HuH-7 (cell line): ENCODE results near the gene NBPF9.
"Not testable (repeated sequence)": the region's sequence is repeated elsewhere in the genome, so short reads cannot be mapped to it uniquely, and the experiment has no call there.

Experiments used
- DNase-seq: peaks from one replicate; pipeline ENCODE4 v3.0.0; 2011; ENCODE audit warnings: low spot score

NBPF9 gene, protein sequence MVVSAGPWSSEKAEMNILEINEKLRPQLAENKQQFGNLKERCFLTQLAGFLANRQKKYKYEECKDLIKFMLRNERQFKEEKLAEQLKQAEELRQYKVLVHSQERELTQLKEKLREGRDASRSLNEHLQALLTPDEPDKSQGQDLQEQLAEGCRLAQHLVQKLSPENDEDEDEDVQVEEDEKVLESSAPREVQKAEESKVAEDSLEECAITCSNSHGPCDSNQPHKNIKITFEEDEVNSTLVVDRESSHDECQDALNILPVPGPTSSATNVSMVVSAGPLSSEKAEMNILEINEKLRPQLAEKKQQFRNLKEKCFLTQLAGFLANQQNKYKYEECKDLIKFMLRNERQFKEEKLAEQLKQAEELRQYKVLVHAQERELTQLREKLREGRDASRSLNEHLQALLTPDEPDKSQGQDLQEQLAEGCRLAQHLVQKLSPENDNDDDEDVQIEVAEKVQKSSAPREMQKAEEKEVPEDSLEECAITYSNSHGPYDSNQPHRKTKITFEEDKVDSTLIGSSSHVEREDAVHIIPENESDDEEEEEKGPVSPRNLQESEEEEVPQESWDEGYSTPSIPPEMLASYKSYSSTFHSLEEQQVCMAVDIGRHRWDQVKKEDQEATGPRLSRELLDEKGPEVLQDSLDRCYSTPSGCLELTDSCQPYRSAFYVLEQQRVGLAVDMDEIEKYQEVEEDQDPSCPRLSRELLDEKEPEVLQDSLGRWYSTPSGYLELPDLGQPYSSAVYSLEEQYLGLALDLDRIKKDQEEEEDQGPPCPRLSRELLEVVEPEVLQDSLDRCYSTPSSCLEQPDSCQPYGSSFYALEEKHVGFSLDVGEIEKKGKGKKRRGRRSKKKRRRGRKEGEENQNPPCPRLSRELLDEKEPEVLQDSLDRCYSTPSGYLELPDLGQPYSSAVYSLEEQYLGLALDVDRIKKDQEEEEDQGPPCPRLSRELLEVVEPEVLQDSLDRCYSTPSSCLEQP (N-terminal part only)

DNA sequence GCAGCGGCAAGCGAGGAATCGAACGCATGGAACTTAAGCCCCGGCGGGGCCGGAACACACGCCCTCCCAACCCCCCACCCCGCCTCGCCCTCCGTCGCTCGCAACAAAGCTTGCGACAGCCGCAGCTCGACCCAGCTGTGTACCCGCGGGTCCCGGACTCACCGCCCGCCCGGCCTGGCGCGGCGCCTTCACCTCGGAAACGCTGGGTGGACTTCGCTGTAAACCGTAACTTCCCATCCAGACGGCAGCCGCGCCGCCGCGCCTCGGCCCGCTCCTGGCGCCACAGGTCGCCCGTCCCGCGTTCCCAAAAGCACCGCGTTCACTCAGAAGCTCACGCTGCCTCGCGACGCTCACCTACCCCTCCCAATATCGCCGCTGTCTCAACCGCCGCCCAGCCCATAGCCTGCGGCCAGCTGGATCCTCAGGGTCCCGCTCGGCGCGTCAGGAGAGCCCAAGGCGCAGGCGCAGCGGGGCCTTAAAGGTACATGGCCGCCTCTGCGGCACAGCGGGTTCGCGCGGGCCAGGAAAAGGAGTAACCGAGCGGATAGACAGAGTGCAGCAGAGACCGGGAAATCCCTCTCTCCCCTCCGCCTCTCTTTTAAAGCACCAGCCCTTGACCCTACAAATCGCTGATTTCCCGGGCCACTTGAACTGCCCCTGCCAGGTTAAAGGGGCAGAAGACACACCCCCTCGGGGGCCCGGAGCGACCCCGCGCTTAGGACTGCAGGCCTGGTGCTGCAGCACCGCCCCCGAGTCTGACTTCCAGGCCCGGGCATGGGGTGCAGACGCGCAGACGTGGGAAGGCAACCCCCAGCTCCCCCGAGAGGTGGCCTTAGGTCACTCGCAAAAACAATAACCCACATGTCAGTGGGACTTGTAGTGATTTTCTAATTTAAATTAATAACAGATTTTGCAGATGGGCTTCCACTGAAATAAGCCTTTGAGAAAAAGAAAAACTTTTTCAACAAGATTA, at the start of gene NBPF9:
Gene NBPF9 (minus strand): TSS at position 443 of the 973 bp plus-strand sequence. CDS start 21,412 bp downstream, outside the sequence.
- DNase-seq, result not testable (repeated sequence)

DNA sequence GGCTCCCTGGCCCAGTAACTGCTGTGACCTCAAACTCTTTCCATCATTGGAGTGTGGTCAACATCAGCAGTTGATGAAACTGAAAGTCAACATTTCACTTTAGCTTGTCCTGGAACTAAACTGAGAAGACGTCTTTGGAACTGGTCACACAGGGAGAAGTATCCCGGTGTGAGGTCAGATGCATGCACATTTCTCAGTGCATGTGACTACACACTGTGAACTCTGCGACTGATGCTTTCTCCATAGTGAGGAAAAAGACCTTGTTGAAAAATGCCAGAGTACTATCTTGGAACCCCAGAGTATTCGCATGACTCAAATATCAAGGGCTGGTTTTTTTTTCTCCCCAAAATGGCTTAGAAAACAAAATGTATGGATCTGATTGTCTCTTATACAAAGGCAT, 46.6 kb upstream of the NBPF9 start:
- DNase-seq, result not testable (repeated sequence)

DNA sequence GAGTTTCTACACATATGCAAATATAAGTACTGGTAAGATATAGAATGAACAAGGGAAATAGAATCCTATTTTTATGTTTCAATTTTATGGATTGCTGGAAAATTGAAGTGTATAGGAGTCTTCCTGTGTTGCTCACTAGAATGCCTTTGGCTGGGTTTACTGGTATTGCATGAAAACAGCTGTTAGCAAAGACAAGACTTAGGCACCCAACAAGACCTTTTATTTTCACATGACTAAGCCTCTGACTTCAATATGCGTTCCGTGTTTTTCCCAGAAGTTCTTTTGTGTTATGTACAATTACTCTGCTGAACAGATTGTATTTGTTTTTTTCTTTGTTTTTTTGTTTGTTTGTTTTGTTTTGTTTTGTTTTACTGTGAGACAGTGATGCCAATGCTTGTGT, 34.2 kb upstream of the NBPF9 start:
- not testable (repeated sequence) for DNase-seq

DNA sequence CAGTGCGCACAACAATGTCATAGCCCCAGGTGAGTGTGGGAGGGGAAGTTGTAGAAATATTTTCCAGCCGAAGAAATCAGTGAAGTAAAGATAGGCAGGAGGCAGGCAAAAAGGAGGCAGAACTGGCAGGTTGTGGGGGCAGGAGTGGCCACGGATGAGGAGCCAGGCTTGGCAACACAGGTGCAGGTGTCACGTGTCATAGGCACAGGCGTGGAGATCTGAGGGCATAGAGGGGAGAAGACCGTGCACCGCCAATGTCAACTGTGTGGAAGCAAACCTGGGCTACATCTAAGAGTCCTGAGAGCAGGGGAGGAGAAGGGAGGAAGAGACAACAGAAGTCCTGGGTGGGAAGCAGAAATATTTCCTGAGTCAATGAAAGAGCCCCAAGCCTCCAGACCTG, 27.6 kb upstream of the NBPF9 start:
- DNase-seq, result not testable (repeated sequence)

DNA sequence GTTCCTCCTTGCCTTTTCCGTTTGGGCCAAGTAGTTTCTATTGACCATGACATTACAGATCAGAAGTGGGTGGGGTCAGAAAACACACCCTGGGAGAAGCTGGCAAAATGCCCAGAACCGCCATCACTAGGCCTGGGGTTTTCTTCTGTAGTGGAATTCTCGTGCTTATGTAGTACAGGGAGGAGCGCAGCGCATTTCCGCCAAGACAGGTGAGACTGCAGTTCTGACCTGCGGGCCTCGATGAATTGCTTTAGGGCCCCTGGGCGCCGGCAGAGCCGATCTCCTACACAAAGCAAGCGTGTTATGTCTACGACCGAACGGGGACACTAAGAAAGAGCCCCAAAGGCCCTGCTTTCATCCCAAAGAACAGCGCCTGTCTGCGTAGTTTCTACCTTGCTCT, 25.9 kb upstream of the NBPF9 start:
- not testable (repeated sequence) for DNase-seq

DNA sequence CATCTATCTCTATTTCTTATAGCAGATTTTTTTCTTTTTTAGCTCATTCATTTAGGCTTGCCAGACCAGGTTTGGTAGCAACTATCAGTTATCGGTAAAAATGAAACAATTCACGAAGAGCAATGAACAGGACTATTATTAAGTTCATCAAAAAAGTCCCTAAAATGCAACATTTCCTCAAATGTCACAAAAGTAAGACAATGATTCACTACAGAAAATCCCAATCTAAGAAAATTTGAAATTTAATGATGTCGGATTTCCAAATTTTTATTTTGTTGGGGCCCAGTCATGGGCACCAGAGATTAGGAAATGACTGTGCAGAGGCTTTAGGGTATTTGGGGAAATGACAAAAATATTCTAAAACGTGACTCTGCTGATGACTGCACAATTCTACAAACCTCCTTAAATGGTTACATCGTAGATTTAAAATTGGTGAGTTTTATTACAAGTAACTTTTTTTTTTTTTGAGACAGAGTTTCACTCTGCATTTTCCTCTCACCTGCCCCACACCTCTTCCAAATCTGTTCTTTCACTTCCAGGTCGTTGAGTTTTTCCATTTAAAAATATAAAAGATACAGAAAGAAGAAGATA, 23.3 kb upstream of the NBPF9 start:
- not testable (repeated sequence) for DNase-seq

DNA sequence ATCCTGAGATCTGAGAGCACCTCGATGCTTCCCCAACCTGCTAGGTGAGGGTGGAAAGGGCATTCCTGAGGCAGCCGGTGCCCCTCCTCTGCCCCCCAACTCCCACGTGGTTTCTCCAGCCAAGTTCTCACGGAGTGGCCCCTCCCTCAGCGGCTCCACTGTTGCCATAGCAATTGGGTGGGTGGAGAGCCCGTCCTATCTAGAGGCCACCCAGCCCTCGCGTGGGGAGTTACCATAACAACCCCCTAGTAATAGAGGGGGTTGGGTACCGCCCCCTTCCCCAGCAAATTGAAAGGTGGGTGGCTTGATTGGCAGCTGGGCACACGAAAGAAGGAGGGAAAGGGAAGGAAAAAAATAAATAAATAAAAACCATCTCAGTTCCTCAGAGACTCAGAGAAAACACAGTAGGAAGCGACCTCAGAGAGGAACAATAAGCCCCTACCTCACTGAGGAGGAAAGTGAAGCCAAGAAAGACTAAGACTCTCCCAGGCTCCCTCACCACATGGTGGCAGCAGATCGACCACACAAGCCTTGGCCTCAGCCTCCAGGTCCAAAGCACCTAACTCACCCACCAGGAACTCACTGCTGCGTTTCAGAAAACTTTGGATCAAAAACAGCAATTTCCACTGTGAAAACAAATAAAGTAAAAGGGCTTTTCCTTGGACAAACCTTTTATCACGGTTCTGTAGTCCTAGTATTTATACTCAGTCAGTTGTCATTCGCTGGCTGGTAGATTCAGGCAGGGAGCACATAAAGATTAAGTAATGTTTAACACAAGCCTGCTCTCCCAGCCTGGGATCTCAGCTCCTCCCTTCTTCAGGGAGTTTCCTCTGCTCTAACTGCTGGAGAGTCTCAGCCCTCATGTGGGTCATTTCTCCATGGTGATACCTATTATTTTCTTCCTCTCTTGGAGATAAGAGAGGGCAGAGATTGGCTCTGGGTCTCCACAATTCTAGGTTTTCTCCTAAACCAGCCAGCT, 20.9 kb upstream of the NBPF9 start:
- not testable (repeated sequence) for DNase-seq

DNA sequence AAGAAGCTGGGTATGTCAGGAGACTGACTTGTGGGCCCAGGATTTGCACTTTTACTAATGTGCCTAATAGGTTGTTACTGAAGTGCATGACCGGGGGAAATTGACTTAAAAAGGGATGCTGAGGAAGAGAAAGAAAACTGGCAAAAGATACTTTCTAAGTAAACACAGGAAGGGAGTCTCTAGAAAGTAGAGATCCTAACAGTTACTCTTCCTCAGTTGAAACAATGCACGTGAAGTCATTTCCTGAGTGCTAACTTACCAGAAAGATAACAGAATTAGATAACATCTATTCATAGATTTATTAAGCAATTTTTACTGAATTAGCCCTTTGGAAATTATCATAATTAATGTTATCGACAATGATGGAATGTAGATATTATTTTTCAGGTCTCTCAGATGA, 9.5 kb upstream of the NBPF9 start:
- DNase-seq, result not testable (repeated sequence)

DNA sequence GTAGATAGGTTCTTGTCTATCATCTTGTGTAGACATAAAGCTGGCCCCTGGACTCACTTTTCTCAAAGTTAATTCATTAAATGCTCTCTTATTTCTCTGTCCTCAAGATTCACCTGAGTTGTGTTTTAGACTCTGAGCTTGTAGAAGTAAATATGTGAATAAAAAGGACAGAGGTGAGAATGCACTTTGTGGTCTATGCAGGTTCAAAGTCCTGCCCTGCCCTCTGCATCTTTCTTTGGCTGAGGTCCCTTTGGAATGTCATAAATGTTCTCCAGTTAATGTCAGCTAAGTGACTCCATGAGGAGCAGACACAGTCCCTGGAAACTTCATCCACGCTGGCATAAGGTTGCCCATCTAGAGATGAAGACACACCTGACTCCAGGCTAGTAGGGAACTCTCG, 7.0 kb upstream of the NBPF9 start:
- DNase-seq, result not testable (repeated sequence)

DNA sequence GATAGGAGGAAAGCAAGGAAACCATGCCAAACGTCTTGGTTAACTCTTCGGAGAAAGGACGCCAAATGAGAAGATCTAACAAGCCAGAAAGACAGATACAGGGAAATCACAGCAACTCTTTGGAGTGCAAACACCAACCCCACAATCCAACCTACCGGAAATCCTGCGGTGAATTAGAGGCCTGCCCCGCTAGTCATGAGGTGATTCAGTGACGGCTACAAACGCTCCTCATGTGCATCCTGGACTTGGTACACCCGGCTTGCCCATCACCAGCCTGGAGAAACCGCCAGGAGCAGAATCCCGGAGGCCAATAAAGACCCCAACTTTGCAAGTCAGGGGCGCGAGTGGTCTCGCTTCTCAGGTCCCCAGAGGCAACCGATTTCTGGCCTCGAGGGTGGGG, 777 bp downstream of the NBPF9 start:
- not testable (repeated sequence) for DNase-seq

DNA sequence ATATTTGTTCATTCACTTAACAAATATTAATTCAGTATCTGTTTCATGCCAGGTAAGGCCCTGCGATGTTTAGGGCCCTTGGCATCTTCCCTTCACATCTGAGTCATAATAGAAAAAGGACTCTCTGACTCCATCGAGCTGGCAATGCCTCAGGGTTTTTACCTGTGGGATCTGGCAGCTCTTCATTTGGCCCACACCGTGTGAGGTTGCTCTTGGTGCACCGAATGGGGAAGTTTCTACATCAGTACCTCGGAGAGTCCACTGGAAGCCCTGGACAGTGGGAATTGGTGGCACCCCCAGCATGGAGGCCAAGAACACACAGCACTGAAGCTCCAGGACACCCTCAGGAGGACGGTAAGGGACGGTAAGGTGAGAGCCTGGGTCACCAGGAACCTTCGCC, 5.1 kb downstream of the NBPF9 start:
- DNase-seq, result not testable (repeated sequence)

DNA sequence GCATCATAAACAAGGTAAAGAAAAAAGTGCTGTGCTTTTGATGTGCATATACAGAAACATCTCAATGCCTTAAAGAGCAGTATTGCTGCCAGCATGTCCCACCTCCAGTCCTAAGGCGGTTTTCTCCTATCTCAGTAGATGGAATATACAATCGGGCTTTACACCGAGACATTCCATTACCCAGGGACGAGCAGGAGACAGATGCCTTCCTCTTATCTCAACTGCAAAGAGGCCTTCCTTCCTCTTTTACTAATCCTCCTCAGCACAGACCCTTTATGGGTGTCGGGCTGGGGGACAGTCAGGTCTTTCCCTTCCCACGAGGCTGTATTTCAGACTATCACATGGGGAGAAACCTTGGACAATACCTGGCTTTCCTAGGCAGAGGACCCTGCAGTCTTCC, 10.2 kb downstream of the NBPF9 start:
- DNase-seq, result not testable (repeated sequence)

DNA sequence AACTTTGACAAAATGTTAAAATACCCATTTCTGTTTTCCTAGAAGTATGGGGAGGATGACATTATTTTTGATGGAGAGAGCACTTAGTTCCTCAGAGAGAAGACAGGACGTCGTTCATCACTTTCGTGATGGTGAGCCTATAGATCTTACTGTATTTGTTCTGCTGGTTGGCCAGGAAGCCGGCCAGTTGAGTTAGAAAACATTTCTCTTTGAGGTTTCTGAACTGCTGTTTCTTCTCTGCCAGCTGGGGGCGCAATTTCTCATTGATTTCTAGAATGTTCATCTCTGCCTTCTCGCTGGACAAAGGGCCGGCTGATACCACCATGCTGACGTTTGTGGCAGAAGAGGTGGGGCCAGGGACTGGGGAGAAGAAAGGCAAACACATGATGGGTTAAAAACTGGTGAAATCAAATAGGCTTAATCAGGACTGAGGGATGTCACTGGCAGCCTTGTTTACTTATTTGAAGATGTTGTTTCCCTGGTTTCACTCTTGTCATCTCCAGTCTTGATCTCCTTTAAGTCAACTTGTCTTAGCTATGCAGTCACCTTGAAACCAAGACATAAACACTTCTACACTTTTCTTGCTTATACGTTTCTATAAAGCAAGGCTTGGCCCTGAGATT, 27.7 kb downstream of the NBPF9 start:
- DNase-seq, result not testable (repeated sequence)

DNA sequence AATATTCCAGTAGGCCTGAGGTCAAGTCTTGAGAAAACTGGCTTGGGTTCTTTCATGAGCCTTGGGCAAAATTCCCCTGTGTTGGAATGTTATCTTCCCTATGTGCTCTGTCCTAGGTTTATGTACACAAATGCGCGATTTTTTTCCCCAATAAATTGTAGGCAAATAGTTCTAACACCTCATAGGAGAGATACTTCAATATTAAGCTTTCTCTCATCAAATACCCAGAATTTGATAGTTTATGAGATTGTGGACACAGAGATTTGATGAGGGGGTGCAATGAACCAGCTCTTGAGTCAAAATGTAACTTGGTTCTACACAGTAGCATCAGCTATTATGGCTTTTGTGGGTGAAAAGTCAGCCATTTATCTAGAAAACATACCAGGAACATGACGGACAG, 38.7 kb downstream of the NBPF9 start:
- not testable (repeated sequence) for DNase-seq

DNA sequence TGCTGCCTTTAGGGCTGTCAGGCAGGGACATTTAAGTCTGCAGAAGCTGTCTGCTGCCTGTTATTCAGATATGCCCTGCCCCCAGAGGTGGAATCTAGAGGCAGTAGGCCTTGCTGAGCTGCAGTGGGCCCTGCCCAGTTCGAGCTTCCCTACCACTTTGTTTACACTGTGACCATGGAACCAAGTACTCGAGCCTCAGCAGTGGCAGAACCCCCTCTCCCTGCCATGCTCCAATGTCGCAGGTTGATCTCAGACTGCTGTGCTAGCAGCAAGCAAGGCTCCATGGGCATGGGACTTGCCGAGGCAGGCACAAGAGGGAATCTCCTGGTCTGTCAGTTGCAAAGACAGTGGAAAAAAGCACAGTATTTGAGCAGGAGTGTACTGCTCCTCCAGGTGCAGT, 60.3 kb downstream of the NBPF9 start:
- not testable (repeated sequence) for DNase-seq

DNA sequence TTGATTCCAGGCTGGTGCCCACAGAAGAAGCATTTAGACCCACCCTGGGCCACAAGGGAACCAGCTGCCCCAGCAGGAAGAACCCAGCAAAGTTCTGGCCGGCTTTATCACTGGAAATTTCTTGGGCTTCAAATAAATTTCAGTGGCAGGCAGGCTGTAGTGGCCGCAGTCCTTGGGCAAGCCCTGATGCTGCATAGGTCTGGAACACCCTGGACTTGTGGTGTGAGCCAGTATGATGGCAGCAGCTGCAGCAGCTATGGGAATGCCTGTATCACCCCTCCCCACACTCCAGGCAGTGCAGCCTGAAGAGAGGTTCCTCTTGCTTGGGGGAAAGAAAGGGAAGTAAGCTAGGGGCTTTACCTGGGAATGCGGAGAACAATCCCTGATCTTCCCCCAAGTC, 69.4 kb downstream of the NBPF9 start:
- not testable (repeated sequence) for DNase-seq

DNA sequence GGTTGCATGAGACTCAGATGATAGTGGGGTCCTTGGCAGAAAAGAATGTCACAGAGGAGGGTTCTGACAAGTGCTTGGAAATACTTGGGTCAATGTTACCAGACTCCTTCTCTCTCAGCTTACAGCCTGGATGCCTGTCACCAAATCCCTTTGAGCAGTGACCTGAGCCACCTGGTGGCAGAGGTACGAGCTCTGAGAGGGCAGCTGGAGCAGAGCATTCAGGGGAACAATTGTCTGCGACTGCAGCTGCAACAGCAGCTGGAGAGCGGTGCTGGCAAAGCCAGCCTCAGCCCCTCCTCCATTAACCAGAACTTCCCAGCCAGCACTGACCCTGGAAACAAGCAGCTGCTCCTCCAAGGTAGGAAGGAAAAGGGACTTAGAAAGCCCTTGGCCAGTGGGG, 79.0 kb downstream of the NBPF9 start:
- DNase-seq, result not testable (repeated sequence)

DNA sequence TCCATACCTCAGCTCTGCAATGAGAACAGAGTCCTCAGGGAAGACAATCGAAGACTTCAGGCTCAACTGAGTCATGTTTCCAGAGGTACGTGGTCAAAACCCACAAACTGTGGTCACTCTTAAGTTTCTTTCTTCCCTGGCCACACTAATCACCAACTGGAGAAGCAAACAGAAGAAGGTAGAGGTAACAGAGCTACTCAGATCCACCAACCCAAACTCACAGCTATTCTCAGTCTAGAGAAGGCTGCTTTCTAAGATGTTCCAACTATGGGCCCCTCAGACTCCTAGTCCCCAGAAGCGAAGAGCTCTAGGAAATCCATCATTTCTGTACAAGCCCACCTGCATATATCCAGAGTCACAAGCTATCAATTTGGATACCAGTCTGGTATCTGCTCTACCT, 84.8 kb downstream of the NBPF9 start:
- not testable (repeated sequence) for DNase-seq

DNA sequence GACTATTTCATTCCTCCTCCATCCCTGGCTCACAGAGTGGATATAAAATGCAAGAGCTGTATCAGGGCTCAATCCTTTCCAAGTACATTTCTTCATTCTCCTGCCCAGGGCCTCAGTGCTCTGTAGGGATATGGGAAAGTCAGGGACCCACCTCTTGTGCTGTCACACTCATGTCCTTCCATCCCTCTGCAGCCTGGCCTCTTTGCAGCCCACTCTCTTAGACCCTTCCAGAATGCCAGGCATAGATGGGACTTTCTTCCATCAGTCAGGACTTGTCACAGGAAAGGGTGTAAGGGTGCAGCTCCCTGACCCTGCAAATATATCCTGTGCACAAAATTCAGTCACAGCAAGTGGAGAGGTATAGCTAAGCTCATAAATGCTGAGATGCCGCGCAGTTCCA, 86.7 kb downstream of the NBPF9 start:
- DNase-seq, result not testable (repeated sequence)
